Measurements from ENCODE around the gene RCAN2.

- no peak for TF ChIP-seq POLR2AphosphoS5 (IDR thresholded peaks at IDR 0.05; ENCODE audit: low read depth)
- TF ChIP-seq EZH2 (IDR thresholded peaks at IDR 0.05; ENCODE audit: low read depth, unreplicated experiment): no peak
- no peak for TF ChIP-seq CTCF (conservative IDR thresholded peaks at IDR 0.05; ENCODE audit: low read depth in 2 of 2)
- no peak for TF ChIP-seq REST (IDR thresholded peaks at IDR 0.05; ENCODE audit: unreplicated experiment)
- no peak for TF ChIP-seq EZH2phosphoT487 (IDR thresholded peaks at IDR 0.05; ENCODE audit: unreplicated experiment)
- no peak for TF ChIP-seq ZNF331 (CRISPR knock-in tag; IDR thresholded peaks at IDR 0.05; ENCODE audit: low read depth)
- no peak for TF ChIP-seq STAT1 (IDR thresholded peaks at IDR 0.05; ENCODE audit: unreplicated experiment)
Observed at GRCh38 chr6:46500382-46500781, 9.1 kb upstream of the RCAN2 start.
